HCT116 (cell line): Measurements from ENCODE around the gene IL1RAPL2.

Source experiments
- EZH2 ChIP-seq: fragments of 200-600 bp; sonication (generic); IDR thresholded peaks from 2 replicates; pipeline ENCODE4 v1.6.1; 2017; ENCODE audit warnings: antibody characterized with exemption, mixed run types
- POLR2AphosphoS5 ChIP-seq: IDR thresholded peaks from 2 replicates; pipeline ENCODE4 v1.6.1; 2011; ENCODE audit warnings: mild to moderate bottlenecking, low read depth, low read length, moderate library complexity

GRCh38 chrX:105228602-105229001 is 662.6 kb downstream of the IL1RAPL2 start:
- no peak for TF ChIP-seq EZH2
- no peak for TF ChIP-seq POLR2AphosphoS5
